Amygdala (tissue), 56 donors: ENCODE measurements around the gene EIF4E3.

ENCODE experiments used
- DNase-seq, 56 donors: peaks; one replicate each; lab custom pipeline; 2025; lab: John Stamatoyannopoulos, UW

EIF4E3 gene

DNA sequence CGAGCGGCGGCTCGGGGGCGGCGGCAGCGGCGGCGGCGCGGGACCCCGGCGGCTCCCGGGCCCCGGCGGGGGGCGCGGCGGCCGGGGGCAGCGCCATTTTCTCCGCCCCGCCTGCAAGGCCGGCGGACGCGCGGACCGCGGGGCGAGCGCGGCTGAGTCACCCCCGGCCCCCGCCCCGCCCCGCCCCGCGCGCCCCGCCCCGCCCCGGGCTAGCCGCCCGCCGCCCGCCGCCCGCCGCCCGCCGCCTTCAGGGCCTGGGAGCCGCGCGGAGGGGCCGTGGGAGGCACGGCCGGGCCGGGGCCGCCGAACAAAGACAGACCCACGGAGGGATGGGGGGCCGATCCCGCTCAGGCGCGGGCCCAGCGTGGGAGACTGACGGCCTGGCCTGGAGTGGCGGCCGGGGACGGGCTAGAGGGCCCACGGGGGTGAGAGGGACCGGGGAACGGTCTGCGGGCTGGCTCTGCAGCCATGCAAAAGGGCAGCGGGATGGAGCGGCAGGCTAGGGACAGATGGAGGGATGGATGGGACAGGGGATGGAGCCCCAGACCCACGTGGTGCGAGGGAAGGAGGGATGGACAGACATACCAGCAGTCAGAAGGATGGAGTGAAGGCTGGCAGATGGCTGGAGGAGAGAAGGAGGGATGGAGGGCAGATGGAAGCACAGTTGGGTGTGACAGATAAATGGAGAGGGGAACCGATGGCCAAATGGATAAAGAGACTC lies at the start of gene EIF4E3:
Gene EIF4E3 (minus strand): TSS at position 132 of the 721 bp plus-strand sequence. CDS start 35 bp downstream, at position 97.
- peak in 25 of 56 donors; percentile 1 to 52 (median 30) for DNase-seq

DNA sequence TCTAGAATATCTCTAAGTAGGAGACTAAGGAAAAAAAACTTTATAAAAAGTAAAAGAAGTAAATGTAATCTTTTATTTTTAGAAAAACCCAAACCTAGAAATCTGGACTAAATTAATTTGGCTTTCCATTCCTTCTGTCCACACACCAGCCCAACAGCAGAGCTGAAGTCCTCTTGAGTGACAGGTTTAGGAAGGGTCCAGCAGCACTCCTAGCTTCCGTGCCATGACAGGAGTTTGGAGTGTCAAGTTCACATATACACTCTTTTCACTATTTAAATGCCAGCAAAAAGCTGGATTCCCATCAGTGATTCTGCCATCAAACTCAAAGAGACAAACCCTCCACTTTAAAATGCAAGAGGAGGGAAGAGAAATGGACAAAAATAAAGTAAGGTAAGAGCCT lies 46.7 kb upstream of the EIF4E3 start:
- DNase-seq = no peak

DNA sequence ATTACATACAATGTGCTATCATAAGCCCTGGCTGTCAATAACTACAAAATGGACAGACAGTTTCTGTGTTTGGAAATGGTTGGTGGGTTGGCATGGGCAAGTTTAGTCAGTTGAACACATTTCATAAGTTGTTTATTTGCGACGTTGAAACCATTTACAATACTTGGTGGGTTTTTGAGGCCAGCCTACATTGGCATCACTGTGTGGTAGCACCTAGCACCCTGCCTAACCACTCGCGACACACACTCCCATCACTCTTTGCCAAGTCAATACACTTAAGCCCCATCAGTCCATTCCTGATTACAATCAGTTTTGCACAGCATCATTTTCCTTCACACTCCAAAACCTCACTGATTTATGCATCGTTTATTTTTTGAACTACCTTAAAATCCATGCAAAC lies 45.9 kb upstream of the EIF4E3 start:
- no peak for DNase-seq

DNA sequence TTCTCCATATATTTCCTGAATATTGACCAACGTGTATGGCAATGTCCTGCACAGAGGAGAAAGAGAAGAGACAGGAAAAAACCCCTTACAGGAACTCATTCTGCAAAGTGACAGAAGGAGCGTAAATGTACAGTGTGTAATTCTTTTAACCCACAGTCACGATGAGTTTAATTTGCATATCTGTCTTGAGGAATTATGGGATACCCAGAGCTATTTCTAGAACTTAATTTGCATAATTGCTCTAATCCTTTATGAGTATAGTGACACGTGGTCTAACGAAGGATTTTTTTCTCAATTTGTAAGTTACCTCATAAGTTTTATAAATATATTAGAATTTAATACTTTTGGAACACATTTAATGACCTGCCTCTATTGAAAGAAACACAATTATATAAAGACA lies 38.2 kb upstream of the EIF4E3 start:
- no peak for DNase-seq

DNA sequence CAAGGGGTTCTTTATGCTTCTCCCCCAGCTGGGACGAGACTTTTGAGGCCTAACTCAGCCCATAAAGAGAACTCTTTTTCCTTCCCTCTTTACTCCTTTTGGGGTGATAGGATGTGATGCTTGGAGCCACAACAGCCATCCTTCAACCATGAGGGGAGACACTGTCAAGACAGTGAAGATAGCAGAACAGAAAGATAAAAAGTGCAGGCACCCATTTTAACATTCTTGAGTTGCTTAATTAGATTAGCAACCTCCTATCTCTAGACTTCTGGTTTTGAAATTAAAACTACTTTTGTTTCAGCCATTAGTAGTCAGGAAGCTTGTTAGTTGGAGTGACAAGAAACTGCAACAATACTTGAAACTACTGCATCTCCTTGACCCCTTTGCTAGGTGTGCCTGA lies 34.9 kb upstream of the EIF4E3 start:
- no peak for DNase-seq

DNA sequence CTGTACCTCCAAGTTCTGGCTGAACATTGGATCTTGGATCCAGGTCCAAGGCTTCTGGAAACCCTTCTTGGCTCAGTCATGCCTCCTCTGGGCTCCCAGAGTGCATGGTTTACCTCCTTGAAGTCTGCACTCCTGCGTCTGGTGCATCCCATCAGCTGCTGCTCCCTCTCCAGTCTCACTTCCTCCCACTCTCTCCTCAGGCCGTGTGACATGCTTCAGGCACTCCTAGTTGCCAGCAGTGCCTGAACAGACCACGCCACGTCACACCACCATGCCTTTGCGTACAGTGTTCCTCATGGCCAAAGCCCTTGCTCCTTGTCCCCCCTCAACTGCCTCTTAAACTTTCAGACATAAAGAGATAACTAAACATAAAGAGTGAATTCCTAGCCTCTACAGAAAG lies 34.2 kb upstream of the EIF4E3 start:
- DNase-seq = no peak

DNA sequence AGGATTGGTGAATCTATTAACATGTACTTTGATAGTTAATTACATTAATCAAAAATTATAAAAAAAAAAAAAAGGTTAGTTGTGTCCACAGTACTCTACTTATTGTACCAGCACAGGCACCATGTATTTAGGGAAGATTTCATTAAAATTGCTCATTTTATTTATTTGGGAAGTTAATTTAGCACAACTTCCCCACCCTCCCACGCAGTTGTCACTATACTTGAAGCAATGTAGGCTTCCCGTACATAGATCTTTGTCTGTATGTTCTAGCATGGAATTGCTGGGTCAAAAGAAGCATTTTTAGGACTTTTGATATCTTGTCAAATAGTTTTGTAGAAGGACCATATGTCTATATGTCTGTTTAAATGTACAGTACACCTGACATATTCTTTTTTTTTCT lies 32.9 kb upstream of the EIF4E3 start:
- DNase-seq = no peak

DNA sequence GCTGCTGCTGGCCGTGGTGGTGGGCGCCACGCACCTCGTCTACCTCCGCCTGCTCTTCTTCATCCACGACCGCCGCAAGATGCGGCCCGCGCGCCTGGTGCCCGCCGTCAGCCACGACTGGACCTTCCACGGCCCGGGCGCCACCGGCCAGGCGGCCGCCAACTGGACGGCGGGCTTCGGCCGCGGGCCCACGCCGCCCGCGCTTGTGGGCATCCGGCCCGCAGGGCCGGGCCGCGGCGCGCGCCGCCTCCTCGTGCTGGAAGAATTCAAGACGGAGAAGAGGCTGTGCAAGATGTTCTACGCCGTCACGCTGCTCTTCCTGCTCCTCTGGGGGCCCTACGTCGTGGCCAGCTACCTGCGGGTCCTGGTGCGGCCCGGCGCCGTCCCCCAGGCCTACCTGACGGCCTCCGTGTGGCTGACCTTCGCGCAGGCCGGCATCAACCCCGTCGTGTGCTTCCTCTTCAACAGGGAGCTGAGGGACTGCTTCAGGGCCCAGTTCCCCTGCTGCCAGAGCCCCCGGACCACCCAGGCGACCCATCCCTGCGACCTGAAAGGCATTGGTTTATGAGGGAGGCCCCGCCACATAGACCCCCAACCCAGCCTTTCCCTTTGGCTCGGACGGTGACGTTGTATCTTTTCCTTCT lies 29.5 kb upstream of the EIF4E3 start:
- DNase-seq = no peak

DNA sequence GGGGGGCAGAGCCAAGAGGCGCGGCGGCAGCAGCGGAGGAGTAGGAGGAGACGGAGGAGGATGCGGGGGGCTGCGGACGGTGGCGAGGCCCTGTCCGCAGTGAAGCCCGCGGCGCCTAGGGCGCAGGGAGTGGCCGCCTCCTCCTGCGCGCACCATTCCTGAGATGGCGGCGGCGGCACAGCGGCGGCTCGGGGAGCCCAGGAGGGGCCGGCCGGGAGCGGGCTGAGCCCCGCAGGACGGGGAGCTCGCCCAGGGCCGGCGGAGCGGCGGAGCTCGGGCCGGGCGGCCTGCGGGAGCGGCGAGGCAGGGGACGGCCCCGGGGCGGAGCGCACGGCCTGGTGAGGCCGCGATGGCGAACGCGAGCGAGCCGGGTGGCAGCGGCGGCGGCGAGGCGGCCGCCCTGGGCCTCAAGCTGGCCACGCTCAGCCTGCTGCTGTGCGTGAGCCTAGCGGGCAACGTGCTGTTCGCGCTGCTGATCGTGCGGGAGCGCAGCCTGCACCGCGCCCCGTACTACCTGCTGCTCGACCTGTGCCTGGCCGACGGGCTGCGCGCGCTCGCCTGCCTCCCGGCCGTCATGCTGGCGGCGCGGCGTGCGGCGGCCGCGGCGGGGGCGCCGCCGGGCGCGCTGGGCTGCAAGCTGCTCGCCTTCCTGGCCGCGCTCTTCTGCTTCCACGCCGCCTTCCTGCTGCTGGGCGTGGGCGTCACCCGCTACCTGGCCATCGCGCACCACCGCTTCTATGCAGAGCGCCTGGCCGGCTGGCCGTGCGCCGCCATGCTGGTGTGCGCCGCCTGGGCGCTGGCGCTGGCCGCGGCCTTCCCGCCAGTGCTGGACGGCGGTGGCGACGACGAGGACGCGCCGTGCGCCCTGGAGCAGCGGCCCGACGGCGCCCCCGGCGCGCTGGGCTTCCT lies 28.8 kb upstream of the EIF4E3 start, which contains the start of gene GPR27:
Gene GPR27 (plus strand): TSS at position 155 of the 909 bp plus-strand sequence. CDS start 195 bp downstream, at position 350.
- peak in 7 of 56 donors; percentile 23 to 54 (median 30) for DNase-seq

DNA sequence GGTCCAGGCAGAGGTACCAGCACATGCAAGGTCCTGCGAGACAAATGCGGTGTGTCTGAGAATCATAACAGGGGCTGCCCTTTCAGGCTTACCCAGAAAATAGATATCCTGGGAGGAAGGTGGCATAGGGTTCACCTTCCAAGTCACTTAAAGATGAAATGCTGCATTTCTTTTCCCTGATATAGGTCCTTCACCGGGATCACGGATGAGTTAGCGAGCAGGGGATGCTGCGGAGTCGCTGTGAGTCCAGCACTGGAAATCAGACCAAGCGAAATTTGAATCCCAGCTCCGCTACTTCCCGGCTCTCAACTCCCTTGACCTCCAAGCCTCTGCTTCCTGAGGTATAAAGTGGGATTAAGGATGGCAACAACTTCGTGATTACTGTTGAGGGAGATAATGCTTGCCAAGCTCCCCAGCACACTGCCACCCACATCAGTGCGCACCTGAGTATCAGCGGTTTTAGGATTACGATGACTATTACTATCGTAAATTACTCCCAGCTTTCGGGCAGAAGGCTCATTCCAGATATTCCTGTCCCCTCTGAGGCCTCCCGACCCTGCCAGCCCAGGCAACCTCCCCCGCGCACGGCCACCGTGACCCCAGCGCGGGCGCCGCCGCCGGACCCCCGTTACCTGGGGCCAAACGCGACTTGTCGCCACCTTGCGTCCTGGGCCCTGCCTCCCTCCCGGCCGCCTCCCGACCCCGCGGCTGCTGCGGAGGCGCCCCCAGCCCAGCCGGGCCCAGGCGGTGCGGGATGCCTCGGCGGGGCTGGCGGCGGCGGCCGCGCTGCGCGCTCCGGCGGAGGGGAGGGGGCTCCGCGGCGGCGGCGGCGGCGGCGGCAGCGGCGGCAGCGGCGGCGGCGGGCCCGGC lies 27.9 kb upstream of the EIF4E3 start:
- peak in 4 of 56 donors; percentile 6 to 44 (median 28) for DNase-seq

DNA sequence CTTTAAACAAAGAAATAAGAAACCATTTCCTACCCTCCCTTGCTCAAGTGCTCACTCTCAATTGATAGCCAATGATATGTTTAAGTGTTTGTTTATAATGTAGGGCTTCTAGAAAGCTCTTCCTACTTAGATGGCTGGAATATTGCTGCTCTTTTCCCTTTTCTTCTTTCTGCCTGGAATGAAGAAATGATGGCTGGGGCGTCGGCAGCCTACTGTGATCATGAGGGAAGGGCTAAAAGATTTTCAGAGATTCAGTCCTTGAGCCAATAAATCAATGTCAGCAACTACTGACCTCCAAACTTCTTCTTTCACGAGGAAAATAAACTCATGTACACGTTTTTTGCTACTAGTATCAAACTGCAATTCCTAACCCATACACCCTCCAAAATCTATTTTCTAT lies 26.4 kb upstream of the EIF4E3 start:
- DNase-seq = no peak

DNA sequence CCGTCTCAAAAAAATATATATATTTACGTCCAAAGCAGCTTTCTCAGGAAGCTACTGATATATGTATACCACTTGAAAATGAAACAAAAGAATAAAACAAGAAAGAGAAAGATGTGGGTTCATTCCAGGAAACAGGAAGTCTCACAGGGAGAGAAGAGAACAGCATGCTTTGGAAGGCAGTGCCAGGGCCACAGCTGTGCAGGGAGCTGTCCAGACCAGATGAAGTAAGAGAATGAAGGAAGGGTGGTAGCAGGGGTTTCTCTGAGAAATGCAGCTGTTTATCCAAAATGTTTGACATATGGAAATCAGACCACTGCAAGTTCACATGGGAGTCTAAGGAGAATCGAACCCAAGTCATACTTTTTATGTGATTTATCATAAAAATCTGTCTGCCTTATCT lies 19.5 kb upstream of the EIF4E3 start:
- DNase-seq = no peak

DNA sequence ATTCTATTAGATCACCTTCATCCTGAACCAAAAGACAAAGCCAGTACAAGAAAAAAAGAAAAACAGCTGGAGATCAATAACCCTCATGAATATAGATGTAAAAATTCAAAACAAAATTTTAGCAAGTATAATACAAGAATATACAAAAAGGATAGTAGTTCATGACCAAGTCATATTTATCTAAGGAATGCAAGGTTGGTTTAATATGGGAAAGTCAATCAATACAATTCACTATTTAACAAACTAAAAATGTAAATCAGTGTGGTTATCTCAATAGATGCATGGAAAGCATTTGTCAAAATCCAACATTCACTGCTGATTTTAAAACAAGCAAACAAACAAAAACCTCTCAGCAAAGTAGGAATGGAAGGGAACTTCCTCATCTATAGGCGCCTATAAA lies 17.4 kb upstream of the EIF4E3 start:
- no peak for DNase-seq

DNA sequence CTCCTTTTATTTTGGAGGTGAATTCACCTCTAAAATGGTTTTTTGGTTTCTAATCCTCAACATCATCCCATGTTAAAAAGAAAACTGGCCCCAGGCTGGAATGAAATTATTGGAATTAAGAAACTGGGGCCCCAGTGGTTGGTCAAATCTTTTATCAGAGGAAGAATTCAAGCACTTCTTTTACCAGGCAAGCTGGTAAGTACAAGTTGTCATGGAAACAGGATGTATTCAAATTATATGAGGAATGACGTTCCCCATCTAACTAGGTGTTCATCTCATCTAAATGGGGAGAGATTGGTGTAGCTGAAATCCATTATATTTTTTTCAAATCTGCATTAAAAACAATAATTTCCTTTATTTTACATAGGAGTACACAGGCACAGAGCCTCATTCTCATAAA lies 9.7 kb upstream of the EIF4E3 start:
- DNase-seq = no peak

DNA sequence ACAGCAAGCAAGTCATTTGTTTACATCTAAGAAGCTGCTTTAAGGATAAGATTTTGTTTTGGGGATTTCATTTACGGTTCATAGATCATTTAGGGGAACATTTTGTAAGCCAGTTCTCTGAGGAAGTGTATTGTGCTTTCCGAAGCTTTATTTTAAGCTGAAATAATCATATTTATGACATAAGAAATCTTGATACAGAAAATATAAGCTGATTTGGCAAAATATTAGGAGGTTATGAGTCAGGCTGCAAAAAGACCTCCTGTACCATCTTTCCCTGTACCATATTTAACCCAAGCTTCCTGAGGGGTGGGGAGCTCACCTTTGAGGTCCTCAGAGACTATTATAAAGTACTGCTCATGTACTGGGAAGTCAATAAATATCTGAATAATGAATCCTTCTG lies 8.1 kb upstream of the EIF4E3 start:
- DNase-seq = no peak

DNA sequence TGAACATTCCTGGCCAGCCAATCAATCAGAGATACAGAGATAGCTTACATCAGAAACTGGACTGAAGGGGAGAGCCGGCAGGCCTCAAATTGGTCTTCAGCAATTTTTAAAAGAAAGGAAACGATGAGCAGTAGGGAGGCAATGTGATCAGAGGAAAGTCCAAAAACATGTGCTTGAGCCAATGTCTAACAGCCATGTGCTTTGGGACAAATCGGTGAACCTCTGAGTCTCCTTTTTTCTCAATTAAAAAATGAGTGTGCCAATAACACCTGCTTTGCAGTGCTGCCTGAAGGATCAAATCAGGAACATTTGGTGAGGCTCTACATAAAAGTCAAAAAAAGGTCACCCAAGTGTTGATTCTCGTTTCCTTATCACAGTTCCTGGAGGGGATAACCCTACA lies 7.4 kb upstream of the EIF4E3 start:
- DNase-seq = no peak

DNA sequence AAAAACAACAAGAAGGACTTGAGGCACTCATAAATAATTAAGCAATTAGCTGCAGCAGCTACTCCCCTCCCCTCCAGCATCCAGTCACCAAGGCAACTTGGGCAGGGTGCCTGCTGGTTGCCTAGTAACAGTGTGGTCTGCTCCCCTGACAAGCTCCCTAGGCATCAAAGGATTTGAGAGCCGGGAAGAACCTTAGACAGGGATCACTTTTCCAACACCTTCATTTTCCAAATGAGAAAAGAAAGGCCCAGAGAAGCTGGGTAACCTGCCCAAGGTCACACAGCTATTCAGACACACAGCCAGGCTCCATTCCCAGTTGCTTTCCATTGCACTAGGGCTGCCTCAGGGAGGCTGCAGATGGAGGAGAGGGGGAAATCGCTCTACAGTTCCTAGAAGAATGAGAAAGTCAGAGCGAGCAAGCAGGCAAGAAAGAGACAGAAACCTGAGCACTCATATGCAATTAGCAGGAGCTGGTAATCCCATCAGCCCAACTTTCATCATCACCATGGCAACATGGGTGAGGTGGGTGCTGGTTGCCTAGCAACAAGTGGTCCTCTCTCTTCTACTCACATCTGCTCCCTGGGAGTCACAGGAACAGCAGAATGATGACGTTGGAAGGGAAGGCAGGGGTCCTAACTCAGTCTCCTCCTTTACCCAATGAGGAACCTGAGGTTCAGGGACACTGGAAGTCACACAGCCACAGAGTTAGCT lies 3.6 kb upstream of the EIF4E3 start:
- DNase-seq = peak in 42 of 56 donors; percentile 2 to 67 (median 42)

DNA sequence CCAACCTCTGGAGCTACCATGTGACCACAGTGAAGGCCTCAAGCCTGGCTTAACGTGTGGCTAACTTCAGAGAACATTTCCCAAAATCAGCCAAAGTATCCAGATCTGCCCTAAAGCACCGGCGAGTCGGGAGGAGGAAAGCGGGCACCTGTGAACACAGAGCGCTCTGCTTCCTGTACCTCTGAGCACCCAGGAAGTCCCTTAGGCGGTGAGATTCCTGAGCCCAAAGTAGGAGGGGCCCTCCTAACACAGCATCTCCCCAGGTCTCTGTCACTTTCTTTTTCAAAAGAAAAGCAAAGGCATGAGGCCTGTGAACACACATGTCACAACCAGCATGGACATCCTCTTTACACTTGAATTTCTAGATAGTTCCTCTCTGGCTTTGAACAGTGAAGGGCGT lies 944 bp upstream of the EIF4E3 start:
- peak in 1 of 56 donors; percentile 30 for DNase-seq

DNA sequence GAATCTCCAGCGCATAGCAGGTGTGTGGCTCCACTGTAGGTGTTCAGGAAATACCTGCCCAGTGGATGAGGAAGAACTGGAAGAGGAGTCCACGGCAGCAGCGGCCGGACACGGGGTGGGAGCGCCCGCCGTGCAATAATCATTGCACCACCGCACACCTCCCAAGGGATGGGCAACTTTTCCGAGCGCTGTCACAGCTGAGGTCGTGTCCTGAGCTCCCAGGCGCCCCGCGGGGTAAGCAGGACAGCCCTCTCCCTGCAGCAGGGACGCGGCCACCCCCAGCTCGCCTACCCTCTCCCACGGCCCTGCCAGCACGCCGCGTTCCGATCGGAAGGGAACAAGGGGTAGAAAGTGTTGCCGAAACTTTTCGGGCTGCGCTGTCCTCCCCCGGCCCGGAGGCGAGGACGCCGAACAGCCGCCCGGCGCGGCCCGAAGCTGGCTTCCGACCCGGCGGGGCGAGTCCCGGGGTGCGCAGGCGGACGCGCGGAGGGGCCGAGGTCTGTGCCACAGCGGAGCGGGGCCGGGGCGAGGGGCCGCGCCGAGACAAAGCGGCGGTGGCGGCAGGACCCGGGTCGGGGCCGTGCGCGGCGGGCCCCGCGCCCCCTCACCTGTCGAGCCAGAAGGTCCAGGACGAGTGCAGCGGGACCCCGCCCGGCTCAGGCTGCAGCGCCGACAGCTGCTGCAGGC lies 475 bp downstream of the EIF4E3 start:
- DNase-seq = peak in 13 of 56 donors; percentile 6 to 38 (median 14)
